ENCODE measurements around the gene CCDC85A.
"Not testable (repeated sequence)": the region's sequence is repeated elsewhere in the genome, so short reads cannot be mapped to it uniquely, and the experiment has no call there.

The CCDC85A gene

GRCh38 chr2:56183643-56184499 is at the start of gene CCDC85A:
Gene CCDC85A (plus strand): TSS chr2:56183990. CDS start chr2:56184625, 635 bp downstream.
- DNase-seq (ENCODE audit: low read depth in 2 of 2): peak; percentile 8 to 62

DNA sequence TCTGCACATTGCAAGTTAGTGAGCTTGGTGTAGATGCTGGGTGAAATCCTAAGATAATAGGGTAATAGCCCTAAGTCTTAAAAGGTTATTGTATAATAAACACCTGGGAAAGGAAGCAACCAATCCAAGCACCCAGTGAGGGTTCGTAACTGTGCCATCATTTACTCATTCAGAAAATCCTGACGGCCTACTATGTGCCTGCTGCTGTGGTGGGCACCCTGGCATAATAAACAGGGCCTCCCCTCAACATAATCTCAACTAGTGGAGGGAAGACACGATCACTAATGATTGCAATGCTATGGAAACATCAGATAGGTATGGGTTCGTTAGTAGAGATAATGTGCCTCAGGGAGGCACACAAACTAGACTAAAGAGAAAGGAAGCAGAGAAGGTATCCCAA is 48.9 kb upstream of the CCDC85A start:
- DNase-seq (ENCODE audit: low read depth in 2 of 2): no peak

DNA sequence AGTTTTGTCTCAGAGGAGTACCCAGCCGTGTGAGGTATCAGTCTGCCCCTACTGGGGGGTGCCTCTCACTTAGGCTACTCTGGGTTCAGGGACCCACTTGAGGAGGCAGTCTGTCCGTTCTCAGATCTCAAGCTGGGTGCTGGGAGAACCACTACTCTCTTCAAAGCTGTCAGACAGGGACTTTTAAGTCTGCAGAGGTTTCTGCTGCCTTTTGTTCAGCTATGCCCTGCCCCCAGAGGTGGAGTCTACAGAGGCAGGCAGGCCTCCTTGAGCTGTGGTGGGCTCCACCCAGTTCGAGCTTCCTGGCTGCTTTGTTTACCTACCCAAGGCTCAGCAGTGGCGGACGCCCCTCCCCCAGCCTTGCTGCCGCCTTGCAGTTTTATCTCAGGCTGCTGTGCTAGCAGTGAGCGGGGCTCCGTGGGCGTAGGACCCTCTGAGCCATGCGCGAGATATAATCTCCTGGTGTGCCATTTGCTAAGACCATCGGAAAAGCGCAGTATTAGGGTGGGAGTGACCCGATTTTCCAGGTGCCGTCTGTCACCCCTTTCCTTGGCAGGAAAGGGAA is 41.2 kb upstream of the CCDC85A start:
- DNase-seq (ENCODE audit: low read depth in 2 of 2): not testable (repeated sequence)

GRCh38 chr2:56147907-56148306 is 35.9 kb upstream of the CCDC85A start:
- no peak for DNase-seq (ENCODE audit: low read depth in 2 of 2)

- DNase-seq (ENCODE audit: low read depth in 2 of 2): no peak
Measured at GRCh38 chr2:56148825-56149224, 35.0 kb upstream of the CCDC85A start.

DNA sequence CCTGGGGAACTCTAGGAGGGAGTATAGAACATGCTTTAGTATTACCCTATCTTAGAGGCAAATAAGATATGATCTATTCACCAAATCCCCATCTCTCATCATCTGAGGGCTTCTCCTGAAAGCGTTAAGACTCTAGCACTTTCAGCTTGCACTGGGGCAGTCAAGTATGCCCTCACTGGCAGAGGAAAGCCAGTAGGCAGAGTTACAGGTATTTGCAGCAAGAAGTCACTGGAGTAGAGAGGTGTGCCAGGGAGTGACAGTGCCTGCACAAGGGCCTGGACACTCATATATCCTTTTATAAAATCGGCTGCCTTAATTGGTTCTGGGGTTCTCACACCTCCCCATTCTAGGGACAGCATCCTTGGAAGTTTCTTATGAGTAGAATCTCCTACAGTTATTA is 31.9 kb upstream of the CCDC85A start:
- DNase-seq (ENCODE audit: low read depth in 2 of 2): no peak

GRCh38 chr2:56155188-56155587 is 28.6 kb upstream of the CCDC85A start:
- no peak for DNase-seq (ENCODE audit: low read depth in 2 of 2)

GRCh38 chr2:56159875-56160274 is 23.9 kb upstream of the CCDC85A start:
- not testable (repeated sequence) for DNase-seq (ENCODE audit: low read depth in 2 of 2)

GRCh38 chr2:56167616-56168562 is 15.9 kb upstream of the CCDC85A start:
- DNase-seq (ENCODE audit: low read depth in 2 of 2): no peak

DNA sequence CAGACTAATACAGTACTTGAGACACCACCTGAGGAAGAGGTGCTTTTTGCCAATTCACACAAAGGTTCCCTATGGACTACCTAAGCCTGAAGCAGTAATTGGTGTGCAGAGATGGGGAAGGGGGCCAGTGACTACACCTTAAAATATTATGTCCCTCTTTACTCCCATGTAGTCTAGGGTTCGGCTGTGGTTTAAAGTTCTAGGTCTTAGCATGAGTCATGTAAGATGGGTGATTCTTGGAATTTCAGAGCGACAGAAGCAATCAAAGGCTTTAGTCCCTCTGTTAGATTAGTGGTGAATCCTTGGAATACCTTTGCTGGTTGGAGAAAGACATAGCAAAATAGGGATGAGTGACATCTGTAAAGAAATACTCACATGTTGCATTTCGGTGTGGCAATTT is 14.3 kb upstream of the CCDC85A start:
- DNase-seq (ENCODE audit: low read depth in 2 of 2): no peak

DNA sequence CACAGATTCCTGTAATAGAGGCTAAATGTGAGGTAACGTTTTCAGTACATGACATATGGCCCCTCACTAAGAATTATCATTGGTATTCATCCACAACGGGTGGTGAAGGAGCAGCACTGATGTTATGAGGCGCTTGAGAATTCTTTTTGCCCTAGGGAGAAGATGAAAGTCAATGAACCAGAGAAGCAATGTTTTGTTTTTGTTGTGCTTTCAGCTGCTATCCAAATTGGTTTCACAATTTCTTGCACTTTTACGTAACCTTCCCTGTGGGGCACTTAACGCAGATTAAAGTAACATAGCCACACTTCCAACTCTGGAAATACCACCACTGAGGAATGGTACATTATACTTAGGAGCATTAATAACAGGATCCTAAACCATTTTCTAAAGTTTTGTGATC is 13.3 kb upstream of the CCDC85A start:
- no peak for DNase-seq (ENCODE audit: low read depth in 2 of 2)

- no peak for DNase-seq (ENCODE audit: low read depth in 2 of 2)
Measured at GRCh38 chr2:56170988-56171387, 12.8 kb upstream of the CCDC85A start.

- DNase-seq (ENCODE audit: low read depth in 2 of 2): no peak
Measured at GRCh38 chr2:56175779-56176178, 8.0 kb upstream of the CCDC85A start.

GRCh38 chr2:56177420-56178220 is 6.2 kb upstream of the CCDC85A start:
- no peak for DNase-seq (ENCODE audit: low read depth in 2 of 2)

GRCh38 chr2:56179931-56180330 is 3.9 kb upstream of the CCDC85A start:
- no peak for DNase-seq (ENCODE audit: low read depth in 2 of 2)

DNA sequence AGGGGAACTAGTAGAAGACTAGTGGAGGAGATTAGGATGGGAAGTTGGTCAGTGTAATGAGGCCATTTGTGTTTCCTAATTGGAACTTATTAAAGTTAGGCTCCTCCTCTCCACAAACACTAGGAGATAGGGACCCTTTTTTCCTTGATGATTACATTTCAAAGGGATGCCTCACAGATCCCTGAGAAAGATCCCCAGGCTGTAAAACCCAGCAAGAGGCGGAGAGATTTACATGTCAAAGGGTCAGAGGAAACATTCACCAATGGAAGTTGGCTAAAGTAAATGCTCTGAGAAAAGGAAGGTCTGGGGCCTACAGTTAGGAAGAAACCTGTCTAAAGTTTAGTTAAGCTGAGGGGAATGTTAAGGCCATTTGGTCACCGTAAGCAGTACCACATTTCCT is 1.4 kb upstream of the CCDC85A start:
- no peak for DNase-seq (ENCODE audit: low read depth in 2 of 2)

DNA sequence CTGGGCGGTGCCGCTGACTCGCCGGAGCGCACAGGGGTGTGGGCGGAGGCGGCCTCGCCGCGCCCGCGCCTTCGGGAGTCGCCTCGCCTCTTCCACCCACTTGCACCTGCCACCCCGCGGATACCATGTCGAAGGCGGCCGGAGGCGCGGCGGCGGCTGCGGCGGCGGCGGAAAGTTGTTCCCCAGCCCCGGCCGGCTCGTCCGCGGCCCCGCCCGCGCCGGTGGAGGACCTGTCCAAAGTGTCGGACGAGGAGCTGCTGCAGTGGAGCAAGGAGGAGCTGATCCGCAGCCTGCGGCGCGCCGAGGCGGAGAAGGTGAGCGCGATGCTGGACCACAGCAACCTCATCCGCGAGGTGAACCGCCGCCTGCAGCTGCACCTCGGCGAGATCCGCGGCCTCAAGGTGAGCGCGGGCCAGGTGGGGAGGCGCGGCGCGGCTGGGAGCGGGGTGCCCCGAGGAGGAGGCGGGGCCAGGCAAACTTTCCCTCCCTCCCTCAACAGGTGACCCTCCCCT is 766 bp downstream of the CCDC85A start:
- peak in 1 of 2 donors; percentile 0 for DNase-seq (ENCODE audit: low read depth in 2 of 2)

- no peak for DNase-seq (ENCODE audit: low read depth in 2 of 2)
Measured at GRCh38 chr2:56185101-56185581, 1.4 kb downstream of the CCDC85A start.

GRCh38 chr2:56185582-56186046 is 1.8 kb downstream of the CCDC85A start:
- DNase-seq (ENCODE audit: low read depth in 2 of 2): no peak

DNA sequence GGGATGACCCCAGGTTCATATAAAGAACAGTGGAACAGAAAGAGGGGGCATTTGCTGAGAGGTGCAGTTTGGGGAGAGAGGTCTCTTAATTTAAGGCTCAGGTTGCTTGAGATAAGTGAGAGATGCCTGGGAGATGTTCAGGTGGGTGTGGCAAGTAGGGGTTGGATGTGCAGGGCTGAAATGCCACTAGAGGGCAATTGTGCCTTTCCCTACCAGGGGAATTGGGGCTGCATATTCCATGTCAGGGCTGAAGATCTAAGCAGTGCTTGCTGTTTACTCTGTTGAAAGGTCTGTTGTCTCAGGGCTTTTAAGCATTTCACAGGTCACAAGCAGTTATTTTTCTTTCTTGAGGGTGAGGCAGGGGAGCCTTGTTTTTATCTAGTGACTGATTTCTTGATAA is 7.8 kb downstream of the CCDC85A start:
- DNase-seq (ENCODE audit: low read depth in 2 of 2): no peak
